NCI-H2196 treated with DMSO at 0.1 percent for 48 hours (cell line): ENCODE results near the gene LAMA2.
"Not testable (repeated sequence)": the region's sequence is repeated elsewhere in the genome, so short reads cannot be mapped to it uniquely, and the experiment has no call there.

Experiments used
- DNase-seq: peaks from one replicate; lab custom pipeline; 2025; ENCODE audit not compliant: unreplicated experiment; lab: John Stamatoyannopoulos, UW

Gene LAMA2

DNA sequence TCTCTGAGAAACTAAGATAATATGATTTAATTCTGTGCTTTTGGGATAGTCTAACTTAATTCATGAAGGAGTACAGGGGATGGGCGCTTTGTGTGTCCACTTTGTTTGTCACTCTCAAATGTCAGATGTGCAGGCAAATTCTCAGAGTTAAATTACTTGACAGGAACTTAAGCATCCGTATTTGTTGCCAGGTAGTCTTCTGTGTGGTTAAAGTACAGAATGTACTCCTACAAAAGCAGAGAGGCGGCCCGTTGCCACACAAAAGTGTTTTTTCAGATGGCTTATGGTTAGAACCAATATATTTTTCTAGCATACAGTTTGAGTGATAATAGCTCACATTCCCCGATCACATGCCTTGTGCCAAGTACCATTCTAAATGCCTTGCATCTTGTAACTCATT lies 234.4 kb downstream of the LAMA2 start:
- DNase-seq, result no peak

DNA sequence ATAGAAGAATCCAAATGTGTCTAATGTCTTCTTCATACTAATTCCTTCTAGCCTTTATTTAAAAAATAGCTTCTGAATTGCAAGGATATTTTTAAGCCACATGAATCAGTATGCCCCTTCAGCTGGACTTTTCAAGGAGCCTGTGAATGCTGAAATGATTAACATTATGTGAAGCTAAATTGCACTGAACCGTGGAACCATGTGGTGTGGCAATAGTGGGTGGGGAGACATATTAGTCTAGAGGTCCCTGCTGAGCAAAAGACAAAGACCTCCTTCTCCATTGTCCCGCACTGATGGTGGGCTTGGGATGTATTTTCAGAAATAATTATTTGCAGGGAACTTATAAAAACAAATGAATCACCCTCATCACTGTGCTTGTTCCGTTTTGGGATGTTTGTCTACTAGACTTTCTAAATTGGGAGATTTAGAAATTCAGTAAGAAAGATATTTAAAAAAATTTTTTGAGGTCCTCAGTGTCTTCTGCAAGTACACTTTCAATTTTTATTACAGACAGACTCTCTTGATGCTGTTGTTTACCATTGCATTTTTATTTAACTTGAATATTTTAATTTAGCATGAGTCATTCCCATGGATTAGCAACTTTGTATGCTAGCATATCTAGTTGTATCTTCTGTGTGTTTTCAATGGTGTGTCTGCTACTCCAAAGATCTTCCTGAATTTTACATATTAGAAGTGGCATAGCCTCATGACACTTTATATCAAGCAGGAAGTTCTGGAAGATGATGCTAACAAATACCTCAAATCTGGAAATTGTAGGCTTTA lies 238.1 kb downstream of the LAMA2 start:
- DNase-seq, result no peak

DNA sequence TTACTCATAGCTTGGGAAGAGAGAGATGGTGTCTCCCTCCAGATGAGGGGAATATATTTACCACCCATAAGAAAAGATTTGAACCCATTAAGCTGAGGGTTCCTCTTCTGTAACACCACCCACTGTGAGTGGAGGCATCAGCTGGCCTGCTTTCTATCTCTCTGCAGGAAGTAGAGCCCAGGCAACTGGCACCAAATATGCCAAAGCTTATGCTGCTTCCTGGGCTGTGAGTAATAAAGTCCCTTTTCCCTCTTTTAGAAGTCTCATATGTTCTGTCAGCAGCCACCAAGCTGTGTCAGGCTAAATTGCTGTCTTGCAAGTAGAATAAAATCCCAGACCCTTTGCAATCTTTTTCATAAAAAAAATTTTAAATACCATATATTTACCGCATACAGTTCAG lies 241.4 kb downstream of the LAMA2 start:
- no peak for DNase-seq

- no peak for DNase-seq
These were observed 247.2 kb downstream of the LAMA2 start for GRCh38 chr6:129130106-129130505.

DNA sequence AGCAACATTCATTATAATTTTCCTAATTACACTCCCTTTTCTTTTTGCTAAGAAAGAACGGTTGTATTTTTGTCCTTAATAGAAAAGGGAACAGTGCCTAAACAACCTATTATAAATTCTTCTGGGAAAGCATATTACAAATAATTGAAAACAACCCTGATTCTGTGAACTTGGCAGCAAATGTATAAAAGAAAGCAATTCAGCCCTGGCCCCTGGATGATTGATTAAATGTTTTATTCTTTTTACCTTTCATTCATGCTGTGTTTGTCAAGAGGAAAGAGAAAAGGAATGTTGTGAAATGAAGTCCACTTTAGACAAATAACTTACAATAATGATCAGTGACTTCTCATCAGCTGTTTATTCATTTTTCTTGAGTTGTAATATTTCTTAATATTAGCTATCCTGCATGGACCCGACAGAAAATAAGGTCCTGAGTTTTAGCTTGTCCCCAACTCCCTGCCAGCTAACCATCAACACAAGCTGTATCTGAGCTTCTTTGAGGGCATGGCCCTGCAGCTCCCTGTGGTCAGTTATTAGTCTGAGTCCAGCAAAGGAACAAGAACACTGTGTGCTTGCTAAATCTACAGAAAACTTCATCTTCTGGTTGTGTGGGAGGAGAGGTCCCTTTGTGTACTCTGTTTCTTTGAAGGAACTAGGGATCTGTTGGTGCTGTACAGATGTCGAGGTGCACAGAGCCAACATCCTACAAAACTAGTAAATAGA lies 248.2 kb downstream of the LAMA2 start:
- no peak for DNase-seq

- no peak for DNase-seq
These were observed 250.8 kb downstream of the LAMA2 start for GRCh38 chr6:129133770-129134192.

- no peak for DNase-seq
These were observed 251.6 kb downstream of the LAMA2 start for GRCh38 chr6:129134535-129134934.

DNA sequence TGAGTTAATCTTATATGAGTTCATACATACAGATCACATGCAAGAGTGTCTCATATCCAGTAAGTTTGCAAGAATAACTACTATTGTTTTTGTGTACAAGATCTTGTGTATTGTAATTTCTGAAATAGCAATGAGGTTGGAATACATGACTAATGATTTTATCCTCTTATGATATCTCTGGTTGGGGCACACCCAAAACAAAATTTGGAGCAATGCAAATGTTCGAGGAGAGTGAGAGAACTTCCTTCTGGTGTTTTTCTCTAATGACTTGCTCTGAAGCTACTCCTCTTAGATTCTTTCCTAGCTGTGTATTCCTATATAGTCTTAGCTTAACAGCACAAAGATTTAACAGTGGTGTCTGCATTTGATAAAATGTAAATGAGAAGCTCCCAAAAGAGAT lies 252.5 kb downstream of the LAMA2 start:
- DNase-seq, result no peak

DNA sequence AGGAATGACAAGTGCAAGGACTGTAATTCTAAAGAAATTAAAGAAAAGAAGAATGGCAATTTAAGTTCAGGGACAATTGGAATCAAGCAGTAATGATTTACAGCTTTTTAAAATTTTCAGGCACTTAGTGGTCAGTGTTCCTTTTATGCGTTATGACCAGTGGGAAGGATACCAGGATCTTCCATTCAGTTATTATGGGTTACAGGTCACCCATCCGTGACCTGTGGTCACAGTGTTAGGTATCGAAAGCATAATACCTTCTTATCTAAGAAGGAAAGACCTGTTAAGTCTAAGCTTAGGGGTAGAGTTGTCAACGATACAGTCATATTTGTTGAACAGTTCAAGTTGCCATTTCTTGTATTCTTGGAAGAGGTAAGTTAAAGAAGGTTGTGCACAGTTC lies 253.8 kb downstream of the LAMA2 start:
- no peak for DNase-seq

DNA sequence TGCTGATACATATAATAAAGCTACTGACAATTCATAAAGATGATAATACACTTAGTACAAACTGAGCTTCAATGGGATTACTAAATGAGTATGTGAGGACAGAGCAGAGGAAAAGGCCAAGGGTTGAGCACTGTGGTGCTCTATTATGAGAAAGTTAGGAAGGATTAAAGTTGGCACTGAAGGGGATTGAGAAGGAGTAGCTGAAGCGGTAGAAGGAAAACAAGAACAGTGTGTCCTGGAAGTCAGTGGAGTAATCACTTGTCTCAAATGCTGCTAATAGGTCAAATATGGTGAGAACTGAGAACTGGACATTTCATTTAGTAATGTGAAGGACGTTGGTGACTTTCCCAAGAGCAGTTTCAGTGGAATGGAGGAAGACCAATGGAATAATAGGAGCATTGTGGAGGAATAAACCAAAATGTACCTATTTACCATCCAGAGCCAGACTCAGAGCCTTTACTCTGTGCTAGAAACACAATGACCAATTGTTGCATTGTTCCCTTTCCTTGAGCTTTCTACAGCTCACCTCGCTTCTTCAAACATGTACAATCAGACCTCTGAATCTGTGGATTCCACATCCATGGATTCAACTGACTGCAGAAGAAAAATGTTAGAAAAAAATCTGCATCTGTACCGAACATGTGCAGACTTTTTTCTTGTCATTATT lies 255.9 kb downstream of the LAMA2 start:
- no peak for DNase-seq

DNA sequence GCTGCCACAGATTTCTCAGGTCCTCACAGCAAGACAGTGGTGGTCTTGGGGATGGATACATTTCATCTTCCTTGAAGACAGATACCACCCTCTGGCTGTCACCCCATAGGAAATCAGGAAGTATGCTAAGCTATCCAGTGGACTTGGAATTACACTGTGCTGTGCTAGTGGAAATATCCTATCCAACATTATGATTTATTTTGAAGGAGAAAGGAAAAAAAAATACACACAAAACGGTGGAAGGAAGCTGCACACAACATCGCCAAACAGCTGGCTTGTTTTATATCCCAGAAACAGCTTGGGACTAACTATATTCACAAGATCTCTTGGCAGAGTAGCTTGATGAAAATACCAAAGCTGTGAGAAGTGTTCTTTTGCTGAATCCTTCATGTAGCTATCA lies 257.6 kb downstream of the LAMA2 start:
- DNase-seq, result no peak

DNA sequence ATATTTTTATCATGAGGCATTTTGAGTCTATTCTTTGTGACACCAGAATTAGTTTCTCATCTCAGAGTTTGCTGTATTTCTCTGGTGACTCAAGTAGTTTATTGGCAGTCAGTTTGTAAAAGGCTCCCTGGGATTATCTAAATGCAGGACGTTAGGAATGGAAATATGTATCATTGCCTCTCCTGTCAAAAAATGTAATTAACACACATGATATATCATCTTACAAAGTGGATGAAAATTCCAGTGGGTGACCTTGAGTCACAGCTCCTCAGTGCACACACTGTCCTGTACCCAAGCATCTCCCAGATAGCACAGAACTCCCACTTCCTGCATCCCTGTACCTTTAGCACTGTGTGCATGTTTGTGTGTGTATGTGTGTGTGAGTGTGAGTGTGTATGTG lies 258.6 kb downstream of the LAMA2 start:
- DNase-seq, result no peak

DNA sequence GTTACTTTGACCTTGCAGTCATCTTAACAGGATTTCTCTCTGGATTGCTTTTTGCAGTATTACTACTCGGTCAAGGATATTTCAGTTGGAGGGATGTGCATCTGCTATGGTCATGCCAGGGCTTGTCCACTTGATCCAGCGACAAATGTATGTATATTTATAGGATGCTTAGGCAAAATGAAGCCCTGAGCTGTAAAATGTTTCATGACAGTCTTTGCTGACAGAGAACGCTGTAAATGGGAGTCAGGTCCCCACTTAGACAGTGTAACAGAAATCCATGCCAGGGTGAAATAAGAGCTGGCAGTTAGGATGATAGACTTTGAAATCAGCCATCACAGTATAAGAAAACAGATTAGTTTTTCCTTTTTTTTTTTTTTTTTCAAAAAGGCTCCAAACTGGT lies 264.0 kb downstream of the LAMA2 start:
- DNase-seq, result no peak

DNA sequence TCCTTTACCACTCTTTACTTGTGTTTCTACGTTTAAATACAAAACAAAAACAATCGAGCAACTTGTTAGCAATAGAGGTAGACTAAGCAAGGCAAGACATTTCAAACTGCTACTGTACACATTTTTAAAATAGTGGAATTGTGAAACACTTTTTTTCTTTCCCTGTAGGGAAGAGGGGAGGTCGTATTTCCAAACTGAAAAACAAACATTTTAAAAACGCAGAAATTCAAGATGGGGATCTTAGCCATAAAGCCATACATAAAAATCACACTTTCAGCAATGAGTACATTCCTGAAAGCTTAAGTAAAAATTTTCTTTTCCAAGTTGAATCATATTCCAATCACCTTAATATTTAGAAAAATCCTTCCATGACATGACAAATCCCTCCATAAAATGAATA lies 267.6 kb downstream of the LAMA2 start:
- DNase-seq, result no peak

- DNase-seq, result no peak
These were observed 270.3 kb downstream of the LAMA2 start for GRCh38 chr6:129153257-129153656.

GRCh38 chr6:129159242-129159641 lies 276.3 kb downstream of the LAMA2 start:
- not testable (repeated sequence) for DNase-seq

- DNase-seq, result no peak
These were observed 279.7 kb downstream of the LAMA2 start for GRCh38 chr6:129162605-129163004.

DNA sequence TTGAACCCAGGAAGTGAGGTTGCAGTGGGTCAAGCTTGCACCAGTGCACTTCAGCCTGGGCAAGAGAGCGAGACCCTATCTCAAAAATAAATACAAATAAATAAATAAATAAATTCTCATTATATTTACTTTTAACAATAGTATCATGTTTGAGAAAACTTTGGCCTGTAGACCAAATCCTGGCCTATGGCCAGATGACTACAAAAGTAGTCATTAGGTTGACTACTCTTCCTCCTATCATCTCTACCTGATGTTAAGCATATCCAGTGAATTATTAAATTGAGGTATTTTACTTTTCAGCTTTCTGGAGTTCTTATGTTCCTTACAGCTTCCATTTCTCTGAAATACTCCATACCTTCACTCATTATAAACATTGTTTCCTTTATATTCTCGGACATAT lies 280.6 kb downstream of the LAMA2 start:
- no peak for DNase-seq

GRCh38 chr6:129164032-129164431 lies 281.1 kb downstream of the LAMA2 start:
- no peak for DNase-seq

GRCh38 chr6:129172279-129172995 lies 289.5 kb downstream of the LAMA2 start:
- not testable (repeated sequence) for DNase-seq

- no peak for DNase-seq
These were observed 292.1 kb downstream of the LAMA2 start for GRCh38 chr6:129175066-129175465.
